Lung microvascular endothelial cell (primary cell): Measurements from ENCODE around the gene HDGF. TPM values are rescaled to one million over a fixed set of nuclear protein-coding genes. Genes with fewer than 3 reads are reported as not detected.

Experiments used
- DNase-seq, 2 donors: peaks; one replicate each; pipeline versions ENCODE4 v3.0.0 to v3.0.0-alpha.2; 2010; ENCODE audit warnings: low read depth in 2 of 2
- total RNA-seq: library from RNA; depleted of rRNA; stranded (reverse); fragments of >200 nt; gene quantifications from 2 replicates; pipeline ENCODE4 v1.2.1, GENCODE V29; 2014

Gene HDGF
- total RNA-seq, 1 donor from 2014 or later, result 88.5 TPM

- DNase-seq, result peak; percentile 88 to 92
Measured at GRCh38 chr1:156725683-156726280, 25.7 kb downstream of the HDGF start.

GRCh38 chr1:156721535-156721934 is 29.9 kb downstream of the HDGF start:
- no peak for DNase-seq

GRCh38 chr1:156721131-156721530 is 30.3 kb downstream of the HDGF start:
- DNase-seq, result no peak

GRCh38 chr1:156717351-156717750 is 34.1 kb downstream of the HDGF start:
- no peak for DNase-seq

GRCh38 chr1:156714830-156715229 is 36.6 kb downstream of the HDGF start:
- DNase-seq, result peak in 1 of 2 donors; percentile 36

GRCh38 chr1:156712626-156713025 is 38.8 kb downstream of the HDGF start:
- no peak for DNase-seq

GRCh38 chr1:156711011-156711817 is 40.3 kb downstream of the HDGF start:
- no peak for DNase-seq

- DNase-seq, result peak in 1 of 2 donors; percentile 27
Measured at GRCh38 chr1:156709757-156710489, 41.6 kb downstream of the HDGF start.

- DNase-seq, result no peak
Measured at GRCh38 chr1:156709031-156709430, 42.4 kb downstream of the HDGF start.

- DNase-seq, result no peak
Measured at GRCh38 chr1:156708218-156708661, 43.2 kb downstream of the HDGF start.

GRCh38 chr1:156707417-156708217 is 43.9 kb downstream of the HDGF start:
- no peak for DNase-seq

GRCh38 chr1:156706657-156707416 is 44.6 kb downstream of the HDGF start:
- no peak for DNase-seq

- peak; percentile 43 to 61 for DNase-seq
Measured at GRCh38 chr1:156705918-156706656, 45.4 kb downstream of the HDGF start.

GRCh38 chr1:156705321-156705917 is 46.1 kb downstream of the HDGF start, which contains the start of gene CRABP2:
Gene CRABP2 (minus strand): TSS chr1:156705583. CDS start chr1:156705446, 137 bp downstream.
- DNase-seq, result no peak

GRCh38 chr1:156704930-156705320 is 46.5 kb downstream of the HDGF start:
- peak; percentile 63 to 72 for DNase-seq

- no peak for DNase-seq
Measured at GRCh38 chr1:156704166-156704711, 47.2 kb downstream of the HDGF start.

- DNase-seq, result no peak
Measured at GRCh38 chr1:156703741-156704140, 47.7 kb downstream of the HDGF start.

GRCh38 chr1:156703336-156703735 is 48.1 kb downstream of the HDGF start:
- no peak for DNase-seq
